Left lung (tissue), 10 donors: ENCODE data around the gene NKTR. TPM values are rescaled to one million over a fixed set of nuclear protein-coding genes. Genes with fewer than 3 reads are reported as not detected.

Source experiments
- ATAC-seq: fragments of 200-7000 bp; cut with Tn5 transposase; one replicate; pipeline ENCODE4 v1.9.1; 2020; ENCODE audit warnings: moderate library complexity
- DNase-seq, 4 donors: peaks; one replicate each; pipeline ENCODE4 v3.0.0-alpha.2; 2013 to 2020
- H3K27ac ChIP-seq, 2 donors: fragments of 200-600 bp; sonication (generic) in 1 of 2; one replicate each; pipeline versions ENCODE4 v1.5.0 to v1.8.0; 2020 to 2021
- H3K27me3 ChIP-seq, 2 donors: fragments of 200-600 bp; sonication (generic) in 1 of 2; one replicate each; pipeline versions ENCODE4 v1.5.0 to v1.8.0; 2020 to 2021
- H3K36me3 ChIP-seq, 2 donors: fragments of 200-600 bp; sonication (generic) in 1 of 2; one replicate each; pipeline versions ENCODE4 v1.5.0 to v1.8.0; 2020 to 2021
- H3K4me1 ChIP-seq, 2 donors: fragments of 200-600 bp; one replicate each; pipeline ENCODE4 v1.8.0; 2021
- H3K4me3 ChIP-seq, 2 donors: fragments of 200-600 bp; sonication (generic) in 1 of 2; one replicate each; pipeline versions ENCODE4 v1.5.0 to v1.8.0; 2020 to 2021; ENCODE audit warnings: mild to moderate bottlenecking in 1 of 2
- H3K9me3 ChIP-seq, 2 donors: fragments of 200-600 bp; sonication (generic) in 1 of 2; one replicate each; pipeline versions ENCODE4 v1.5.0 to v1.8.0; 2020 to 2021
- CTCF ChIP-seq, 2 donors: fragments of 200-600 bp; sonication (generic) in 1 of 2; IDR thresholded peaks; one replicate each; pipeline versions ENCODE4 v1.5.0 to v1.8.0; 2021; ENCODE audit warnings: antibody characterized with exemption in 2 of 2
- intact Hi-C, 2 donors: fragments of 100-400 bp; cut with DNase I; formaldehyde crosslinking; loops; one replicate each; pipeline versions ENCODE4 v1.11.2 to v1.14.2; 2022
- polyA plus RNA-seq, 6 donors: library from polyadenylated mRNA; unstranded; fragments of 120-200 nt; gene quantifications; one replicate each; pipeline ENCODE4 v1.2.1, GENCODE V29; 2013; ENCODE audit not compliant: insufficient read length in 6 of 6
- total RNA-seq, 2 donors: library from RNA; stranded (reverse); fragmentation: NEBNext Ultra II Directional; extraction: Animal tissue kit (Norgen Biotek cat#: 25700); gene quantifications; one replicate each; pipeline ENCODE4 v1.2.1, GENCODE V29; 2021
- donor health status: DM: no; HTN: yes; CAD: no.
- donor health status: DM: no; HTN: no; CAD: no.

NKTR gene
- total and polyA plus RNA-seq, 8 donors: 53.7 to 254 (median 207) TPM

DNA sequence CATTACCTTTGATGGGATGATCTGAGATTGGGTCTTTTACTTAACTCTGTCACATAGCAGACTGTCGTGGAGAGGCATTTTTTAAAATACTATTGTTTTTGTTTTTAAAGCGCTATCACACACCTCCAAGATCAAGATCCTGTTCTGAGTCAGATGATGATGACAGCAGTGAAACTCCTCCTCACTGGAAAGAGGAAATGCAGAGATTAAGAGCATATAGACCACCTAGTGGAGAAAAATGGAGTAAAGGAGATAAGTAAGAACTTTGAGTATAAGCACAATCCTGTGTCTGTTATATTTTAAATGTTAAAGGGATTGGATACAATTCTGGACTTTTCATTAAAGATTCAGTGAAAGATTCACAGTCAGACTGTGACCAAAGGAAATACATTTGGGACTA lies 34.6 kb downstream of the NKTR start:
- Histone ChIP-seq H3K36me3 (peaks cover 0 to 97% of the 10 kb centered on the region in 2 donors), H3K9me3 (no peaks in the 10 kb centered on the region), H3K4me3 (no peak overlapping the region), H3K27me3 (no peaks in the 10 kb centered on the region), H3K27ac (no peak overlapping the region), H3K4me1 (no peaks in the 10 kb centered on the region)
- no peak for TF ChIP-seq CTCF (IDR thresholded peaks at IDR 0.05)
- DNase-seq: no peak
- ATAC-seq: no peak
- intact Hi-C loops: no loop called here

DNA sequence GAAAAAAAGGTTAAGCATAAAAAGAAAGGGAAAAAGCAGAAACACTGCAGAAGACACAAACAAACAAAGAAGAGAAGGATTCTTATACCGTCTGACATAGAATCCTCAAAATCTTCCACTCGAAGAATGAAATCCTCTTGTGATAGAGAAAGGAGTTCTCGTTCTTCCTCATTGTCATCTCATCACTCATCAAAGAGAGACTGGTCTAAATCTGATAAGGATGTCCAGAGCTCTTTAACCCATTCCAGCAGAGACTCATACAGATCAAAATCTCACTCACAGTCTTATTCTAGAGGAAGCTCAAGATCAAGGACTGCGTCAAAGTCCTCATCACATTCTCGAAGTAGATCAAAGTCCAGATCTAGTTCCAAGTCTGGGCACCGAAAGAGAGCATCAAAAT lies 36.5 kb downstream of the NKTR start:
- H3K27ac ChIP-seq: no peak overlapping the region
- DNase-seq (no peak), ATAC-seq (no peak)
- no peaks in the 10 kb centered on the region for H3K4me1 ChIP-seq
- H3K27me3 ChIP-seq: no peaks in the 10 kb centered on the region
- no peak overlapping the region for H3K4me3 ChIP-seq
- H3K9me3 ChIP-seq: no peaks in the 10 kb centered on the region
- TF ChIP-seq CTCF (IDR thresholded peaks at IDR 0.05): no peak
- peaks cover 0 to 99% of the 10 kb centered on the region in 2 donors for H3K36me3 ChIP-seq
- intact Hi-C loops: no loop called here

DNA sequence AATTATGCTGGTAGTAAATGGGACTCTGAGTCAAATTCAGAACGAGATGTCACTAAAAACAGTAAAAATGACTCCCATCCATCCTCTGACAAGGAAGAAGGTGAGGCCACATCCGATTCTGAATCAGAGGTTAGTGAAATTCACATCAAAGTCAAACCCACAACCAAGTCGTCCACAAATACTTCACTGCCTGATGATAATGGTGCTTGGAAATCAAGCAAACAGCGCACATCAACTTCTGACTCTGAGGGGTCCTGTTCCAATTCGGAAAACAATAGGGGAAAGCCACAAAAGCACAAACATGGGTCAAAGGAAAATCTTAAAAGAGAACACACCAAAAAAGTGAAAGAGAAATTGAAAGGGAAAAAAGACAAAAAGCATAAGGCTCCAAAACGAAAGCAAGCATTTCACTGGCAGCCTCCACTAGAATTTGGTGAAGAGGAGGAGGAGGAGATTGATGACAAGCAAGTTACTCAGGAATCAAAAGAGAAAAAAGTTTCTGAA lies 37.9 kb downstream of the NKTR start:
- Histone ChIP-seq H3K27me3 (no peaks in the 10 kb centered on the region), H3K4me3 (no peak overlapping the region), H3K9me3 (no peaks in the 10 kb centered on the region), H3K27ac (peak overlapping the region in 1 of 2 donors; percentile 24), H3K36me3 (peaks cover 0 to 100% of the 10 kb centered on the region in 2 donors), H3K4me1 (no peaks in the 10 kb centered on the region)
- no peak for ATAC-seq
- TF ChIP-seq CTCF (IDR thresholded peaks at IDR 0.05): no peak
- intact Hi-C loops: no loop called here
- DNase-seq: no peak

- Histone ChIP-seq H3K4me3 (no peak overlapping the region), H3K4me1 (no peaks in the 10 kb centered on the region), H3K27me3 (no peaks in the 10 kb centered on the region), H3K27ac (peak overlapping the region in 1 of 2 donors; percentile 51), H3K9me3 (no peaks in the 10 kb centered on the region), H3K36me3 (peaks cover 0 to 100% of the 10 kb centered on the region in 2 donors)
- TF ChIP-seq CTCF (IDR thresholded peaks at IDR 0.05): no peak
- intact Hi-C loops: no loop called here
- DNase-seq (no peak), ATAC-seq (no peak)
These were observed 38.7 kb downstream of the NKTR start for GRCh38 chr3:42639192-42639591.

DNA sequence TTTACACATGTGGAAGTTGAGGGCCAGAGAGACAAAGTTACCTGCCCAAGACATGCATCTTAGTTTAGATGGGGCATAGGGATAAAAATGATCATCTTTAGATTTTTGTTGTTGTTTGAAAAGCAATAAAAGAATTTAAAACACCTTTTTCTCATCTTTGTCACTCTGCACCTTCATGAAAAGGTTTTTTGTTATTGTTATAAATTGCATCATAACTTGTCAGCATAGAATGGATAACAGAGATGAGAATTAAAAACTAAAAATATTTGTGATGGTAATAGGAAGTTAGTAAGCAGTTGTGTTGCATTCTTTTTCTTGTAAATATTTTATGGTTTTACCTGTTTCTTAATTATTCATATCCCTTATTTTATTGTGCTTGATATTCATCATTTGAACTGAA lies 39.6 kb downstream of the NKTR start:
- DNase-seq: no peak
- H3K4me3 ChIP-seq: no peak overlapping the region
- TF ChIP-seq CTCF (IDR thresholded peaks at IDR 0.05): no peak
- no peaks in the 10 kb centered on the region for H3K27me3 ChIP-seq
- peaks cover 0 to 100% of the 10 kb centered on the region in 2 donors for H3K36me3 ChIP-seq
- no peaks in the 10 kb centered on the region for H3K4me1 ChIP-seq
- ATAC-seq: no peak
- intact Hi-C loops: no loop called here
- H3K9me3 ChIP-seq: no peaks in the 10 kb centered on the region
- H3K27ac ChIP-seq: no peak overlapping the region
